ENCODE data around the gene B3GAT1. TPM values are rescaled to one million over a fixed set of nuclear protein-coding genes. Genes with fewer than 3 reads are reported as not detected.

The B3GAT1 gene
- total RNA-seq, 1 experiment from 2014 or later: 0.10 TPM

DNA sequence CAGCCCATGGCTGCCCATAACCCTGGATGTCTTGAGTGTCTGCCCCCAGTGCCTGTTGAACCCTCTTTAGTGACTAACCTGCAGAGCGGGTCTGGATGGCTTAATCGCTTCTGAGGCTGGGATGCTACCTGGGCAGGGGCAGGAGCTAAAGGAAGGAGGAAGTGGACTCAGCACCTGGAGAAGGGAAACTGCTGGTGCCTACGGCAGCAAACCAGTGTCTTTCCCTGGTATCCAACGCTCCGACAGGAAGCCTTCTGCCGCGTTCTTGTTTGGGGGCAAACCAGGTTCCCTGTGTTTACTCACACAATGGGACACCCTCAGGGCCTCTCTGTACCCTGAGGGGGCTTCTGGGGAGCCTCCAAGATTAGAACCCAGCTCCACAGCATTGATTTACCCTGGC lies 38.1 kb upstream of the B3GAT1 start:
- TF ChIP-seq REST (IDR thresholded peaks at IDR 0.05; ENCODE audit: insufficient read depth in 1 of 2, low read depth in 2 of 2, low read length in 1 of 2) (no peak), POLR2AphosphoS5 (IDR thresholded peaks at IDR 0.05; ENCODE audit: low read depth, low read length) (no peak), SIN3A (IDR thresholded peaks at IDR 0.05; ENCODE audit: borderline replicate concordance, insufficient read depth, low read depth, low read length) (no peak), TCF7L2 (IDR thresholded peaks at IDR 0.05; ENCODE audit: low read depth, low read length) (no peak)
- TF ChIP-seq, protein P1, sequence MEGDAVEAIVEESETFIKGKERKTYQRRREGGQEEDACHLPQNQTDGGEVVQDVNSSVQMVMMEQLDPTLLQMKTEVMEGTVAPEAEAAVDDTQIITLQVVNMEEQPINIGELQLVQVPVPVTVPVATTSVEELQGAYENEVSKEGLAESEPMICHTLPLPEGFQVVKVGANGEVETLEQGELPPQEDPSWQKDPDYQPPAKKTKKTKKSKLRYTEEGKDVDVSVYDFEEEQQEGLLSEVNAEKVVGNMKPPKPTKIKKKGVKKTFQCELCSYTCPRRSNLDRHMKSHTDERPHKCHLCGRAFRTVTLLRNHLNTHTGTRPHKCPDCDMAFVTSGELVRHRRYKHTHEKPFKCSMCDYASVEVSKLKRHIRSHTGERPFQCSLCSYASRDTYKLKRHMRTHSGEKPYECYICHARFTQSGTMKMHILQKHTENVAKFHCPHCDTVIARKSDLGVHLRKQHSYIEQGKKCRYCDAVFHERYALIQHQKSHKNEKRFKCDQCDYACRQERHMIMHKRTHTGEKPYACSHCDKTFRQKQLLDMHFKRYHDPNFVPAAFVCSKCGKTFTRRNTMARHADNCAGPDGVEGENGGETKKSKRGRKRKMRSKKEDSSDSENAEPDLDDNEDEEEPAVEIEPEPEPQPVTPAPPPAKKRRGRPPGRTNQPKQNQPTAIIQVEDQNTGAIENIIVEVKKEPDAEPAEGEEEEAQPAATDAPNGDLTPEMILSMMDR (IDR thresholded peaks at IDR 0.05): no peak
- Histone ChIP-seq H3K36me3 (ENCODE audit: control insufficient read depth, insufficient read depth, low read length) (no peaks in the 10 kb centered on the region), H3K4me1 (ENCODE audit: control insufficient read depth, insufficient read depth, low read length) (no peaks in the 10 kb centered on the region), H3K27me3 (ENCODE audit: control insufficient read depth, insufficient read depth, low read length) (peaks cover 6% of the 10 kb centered on the region; the same call in 1 of the 2 replicates), H3K4me3 (ENCODE audit: low read depth in 2 of 2, low read length in 2 of 2) (no peak overlapping the region), H3K9me3 (ENCODE audit: control insufficient read depth, insufficient read depth, low read depth, low read length) (no peaks in the 10 kb centered on the region), H3K27ac (ENCODE audit: low read length) (no peak overlapping the region)
- no TSS peak for BruUV-seq (replicated peaks)
- CTCF ChIA-PET: no interaction called here
- DNase-seq (ENCODE audit: low read depth, low spot score) (no peak), ATAC-seq (no peak)
- POLR2A ChIA-PET: no interaction called here
- in situ Hi-C loops (cut with HindIII; ENCODE audit: low pct_unique_long_range_greater_than_20kb, low sequenced_read_pairs) (no loop called here), intact Hi-C loops (cut with micrococcal nuclease; ENCODE audit: unreplicated experiment) (no loop called here)

GRCh38 chr11:134449713-134450112 lies 37.7 kb upstream of the B3GAT1 start:
- TF ChIP-seq TCF7L2 (IDR thresholded peaks at IDR 0.05; ENCODE audit: low read depth, low read length): no peak
- no peak for TF ChIP-seq SIN3A (IDR thresholded peaks at IDR 0.05; ENCODE audit: borderline replicate concordance, insufficient read depth, low read depth, low read length)
- TF ChIP-seq POLR2AphosphoS5 (IDR thresholded peaks at IDR 0.05; ENCODE audit: low read depth, low read length): no peak
- TF ChIP-seq REST (IDR thresholded peaks at IDR 0.05; ENCODE audit: insufficient read depth in 1 of 2, low read depth in 2 of 2, low read length in 1 of 2): no peak
- TF ChIP-seq, protein P1 (IDR thresholded peaks at IDR 0.05): no peak
- Histone ChIP-seq H3K9me3 (ENCODE audit: control insufficient read depth, insufficient read depth, low read depth, low read length) (no peaks in the 10 kb centered on the region), H3K4me1 (ENCODE audit: control insufficient read depth, insufficient read depth, low read length) (no peaks in the 10 kb centered on the region), H3K4me3 (ENCODE audit: low read depth in 2 of 2, low read length in 2 of 2) (no peak overlapping the region), H3K27me3 (ENCODE audit: control insufficient read depth, insufficient read depth, low read length) (peaks cover 6% of the 10 kb centered on the region; the same call in 1 of the 2 replicates), H3K36me3 (ENCODE audit: control insufficient read depth, insufficient read depth, low read length) (no peaks in the 10 kb centered on the region), H3K27ac (ENCODE audit: low read length) (no peak overlapping the region)
- ChIA-PET POLR2A (no interaction called here), CTCF (no interaction called here)
- in situ Hi-C loops (cut with HindIII; ENCODE audit: low pct_unique_long_range_greater_than_20kb, low sequenced_read_pairs): no loop called here
- DNase-seq (ENCODE audit: low read depth, low spot score) (no peak), ATAC-seq (no peak)
- intact Hi-C loops (cut with micrococcal nuclease; ENCODE audit: unreplicated experiment): no loop called here
- BruUV-seq (replicated peaks): no TSS peak
